H1 (cell line): Measurements from ENCODE around the gene NCEH1. TPM values are rescaled to one million over a fixed set of nuclear protein-coding genes. Genes with fewer than 3 reads are reported as not detected.

Source experiments
- CTCF ChIA-PET: fragments of 300-600 bp; sonication (Branson Sonifier 250); formaldehyde crosslinking; loops from one replicate; lab custom pipeline; 2021; ENCODE audit not compliant: partially characterized antibody; lab: Charles Lee
- POLR2A ChIA-PET: fragments of 300-600 bp; sonication (Branson Sonifier 250); formaldehyde crosslinking; loops from one replicate; lab custom pipeline; 2021; ENCODE audit warnings: inconsistent platforms; ENCODE audit not compliant: partially characterized antibody; lab: Charles Lee
- DNase-seq, 2 experiments: peaks; one replicate each; pipeline versions ENCODE4 v3.0.0 to v3.0.0-alpha.2; 2010 to 2022; ENCODE audit warnings: low spot score in 2 of 2, low read depth in 1 of 2, mixed read lengths in 1 of 2
- FAIRE-seq: peaks from 2 replicates; lab custom pipeline; 2011; peaks lifted over from hg19 to GRCh38; lab: Jason Lieb, UNC
- H2AFZ ChIP-seq: 2 replicates; pipeline ENCODE4 v1.8.1; 2012; ENCODE audit warnings: low read length, inconsistent platforms
- H2AK5ac ChIP-seq: 2 replicates; pipeline ENCODE4 v1.6.1; 2013; ENCODE audit warnings: low read depth, low read length
- H2BK120ac ChIP-seq: replicated peaks from 2 replicates; pipeline ENCODE3; 2013; ENCODE audit warnings: low read depth, low read length, inconsistent platforms
- H2BK12ac ChIP-seq: 2 replicates; pipeline ENCODE4 v1.6.1; 2013; ENCODE audit warnings: low read depth, low read length
- H2BK15ac ChIP-seq: 2 replicates; pipeline ENCODE4 v1.6.1; 2013; ENCODE audit warnings: low read length
- H2BK20ac ChIP-seq: 2 replicates; pipeline ENCODE4 v1.6.1; 2013; ENCODE audit warnings: low read length
- H2BK5ac ChIP-seq: 2 replicates; pipeline ENCODE4 v1.6.1; 2013; ENCODE audit warnings: low read depth, low read length
- H3K14ac ChIP-seq: 2 replicates; pipeline ENCODE4 v1.6.1; 2013; ENCODE audit warnings: inconsistent platforms; ENCODE audit not compliant: insufficient read length
- H3K18ac ChIP-seq: 2 replicates; pipeline ENCODE4 v1.6.1; 2013; ENCODE audit warnings: low read length; ENCODE audit errors: extremely low read depth
- H3K23ac ChIP-seq: 2 replicates; pipeline ENCODE4 v1.6.1; 2013; ENCODE audit warnings: inconsistent platforms; ENCODE audit not compliant: insufficient read length
- H3K23me2 ChIP-seq: 2 replicates; pipeline ENCODE4 v1.6.1; 2013; ENCODE audit warnings: low read depth, low read length
- H3K27ac ChIP-seq: 2 replicates; pipeline ENCODE4 v1.6.1; 2011; ENCODE audit warnings: low read depth, low read length, inconsistent platforms
- H3K27me3 ChIP-seq, 4 experiments: replicated peaks in 1 of 4; 1 replicate in 1 of 4; 2 replicates in 3 of 4; pipeline versions ENCODE4 v1.6.1 to v1.8.1; 2011 to 2013; ENCODE audit warnings: low read length in 3 of 4, mild to moderate bottlenecking in 3 of 4, inconsistent platforms in 2 of 4, mixed read lengths in 2 of 4, moderate library complexity in 1 of 4; ENCODE audit not compliant: control insufficient read depth in 3 of 4, insufficient read depth in 3 of 4; ENCODE audit errors: extremely low read depth in 1 of 4
- H3K36me3 ChIP-seq, 4 experiments: 2 replicates each; pipeline versions ENCODE4 v1.6.1 to v1.8.1; 2011 to 2013; ENCODE audit warnings: mild to moderate bottlenecking in 4 of 4, low read length in 3 of 4, moderate library complexity in 2 of 4, control low read depth in 1 of 4, inconsistent platforms in 1 of 4; ENCODE audit not compliant: insufficient read depth in 4 of 4, control insufficient read depth in 2 of 4
- H3K4ac ChIP-seq: replicated peaks from 2 replicates; pipeline ENCODE3; 2013; ENCODE audit warnings: low read length, low read depth, mixed read lengths, inconsistent platforms; ENCODE audit not compliant: insufficient read length
- H3K4me1 ChIP-seq, 4 experiments: replicated peaks in 1 of 4; 1 replicate in 1 of 4; 2 replicates in 3 of 4; pipeline versions ENCODE4 v1.6.1 to v1.8.1; 2011 to 2013; ENCODE audit warnings: low read length in 3 of 4, inconsistent platforms in 2 of 4, mixed read lengths in 1 of 4; ENCODE audit not compliant: insufficient read depth in 4 of 4, control insufficient read depth in 3 of 4
- H3K4me2 ChIP-seq, 2 experiments: 2 replicates each; pipeline versions ENCODE4 v1.6.1 to v1.8.1; 2011 to 2013; ENCODE audit warnings: low read depth in 2 of 2, low read length in 2 of 2, control low read depth in 1 of 2, inconsistent platforms in 1 of 2, mild to moderate bottlenecking in 1 of 2; ENCODE audit not compliant: insufficient read depth in 1 of 2
- H3K4me3 ChIP-seq, 4 experiments: fragments of 200-600, 300-600 bp in 1 of 4; sonication (generic), shearing (Covaris generic), sonication (Bioruptor Twin) in 1 of 4; 2 replicates each; pipeline versions ENCODE4 v1.5.1 to v1.8.1; 2011 to 2016; ENCODE audit warnings: low read length in 4 of 4, low read depth in 3 of 4, control low read depth in 2 of 4, inconsistent platforms in 2 of 4, mild to moderate bottlenecking in 2 of 4, mixed read lengths in 1 of 4, moderate library complexity in 1 of 4; ENCODE audit not compliant: insufficient read depth in 2 of 4; ENCODE audit errors: extremely low read depth in 1 of 4
- H3K56ac ChIP-seq: replicated peaks from 2 replicates; pipeline ENCODE3; 2013; ENCODE audit warnings: low read depth, mild to moderate bottlenecking, mixed read lengths, low read length, inconsistent platforms; ENCODE audit not compliant: insufficient read length
- H3K79me1 ChIP-seq: 2 replicates; pipeline ENCODE4 v1.6.1; 2013; ENCODE audit warnings: low read depth, low read length, control low read depth
- H3K79me2 ChIP-seq, 2 experiments: 2 replicates each; pipeline versions ENCODE4 v1.6.1 to v1.8.1; 2012 to 2013; ENCODE audit warnings: low read length in 2 of 2, mild to moderate bottlenecking in 2 of 2, inconsistent platforms in 1 of 2; ENCODE audit not compliant: insufficient read depth in 2 of 2, control insufficient read depth in 1 of 2
- H3K9ac ChIP-seq, 4 experiments: replicated peaks in 1 of 4; 1 replicate in 1 of 4; 2 replicates in 3 of 4; pipeline versions ENCODE4 v1.6.1 to v1.8.1; 2011 to 2013; ENCODE audit warnings: low read depth in 3 of 4, low read length in 3 of 4, control low read depth in 2 of 4, mild to moderate bottlenecking in 2 of 4, moderate library complexity in 2 of 4, inconsistent platforms in 1 of 4; ENCODE audit errors: extremely low read depth in 1 of 4
- H3K9me3 ChIP-seq, 2 experiments: 2 replicates each; pipeline versions ENCODE4 v1.6.1 to v1.8.1; 2012 to 2013; ENCODE audit warnings: mild to moderate bottlenecking in 2 of 2, moderate library complexity in 2 of 2, control low read depth in 1 of 2, inconsistent platforms in 1 of 2, low read depth in 1 of 2, low read length in 1 of 2, mixed read lengths in 1 of 2; ENCODE audit not compliant: insufficient read depth in 2 of 2
- H4K20me1 ChIP-seq, 2 experiments: replicated peaks in 1 of 2; 2 replicates each; pipeline versions ENCODE3 to v1.8.1; 2011 to 2013; ENCODE audit warnings: inconsistent platforms in 2 of 2, low read length in 2 of 2, mild to moderate bottlenecking in 1 of 2; ENCODE audit not compliant: insufficient read depth in 2 of 2, control insufficient read depth in 1 of 2
- H4K5ac ChIP-seq: 2 replicates; pipeline ENCODE4 v1.6.1; 2013; ENCODE audit warnings: low read length, low read depth, mixed read lengths, inconsistent platforms; ENCODE audit not compliant: insufficient read length
- H4K8ac ChIP-seq: 2 replicates; pipeline ENCODE4 v1.8.0; 2013; ENCODE audit warnings: mild to moderate bottlenecking, moderate library complexity, low read length, inconsistent platforms; ENCODE audit not compliant: insufficient read depth; ENCODE audit errors: extremely low read depth
- H4K91ac ChIP-seq: replicated peaks from 2 replicates; pipeline ENCODE3; 2013; ENCODE audit warnings: low read length, mixed read lengths, inconsistent platforms; ENCODE audit not compliant: insufficient read length
- CBX8 ChIP-seq: fragments of 300-800, 300-1000 bp; sonication (generic); IDR thresholded peaks from 2 replicates; pipeline ENCODE4 v1.7.1; 2016; ENCODE audit warnings: low read depth, low read length, borderline replicate concordance
- CTBP2 ChIP-seq: IDR thresholded peaks from 2 replicates; pipeline ENCODE4 v1.7.0; 2011; ENCODE audit warnings: borderline replicate concordance, mild to moderate bottlenecking, moderate library complexity, mixed read lengths, low read length; ENCODE audit not compliant: insufficient read depth, insufficient read length
- GTF2F1 ChIP-seq: IDR thresholded peaks from 2 replicates; pipeline ENCODE4 v1.6.1; 2012; ENCODE audit warnings: low read depth, low read length, improper control_type of control experiment, borderline replicate concordance
- HDAC6 ChIP-seq: IDR thresholded peaks from one replicate; pipeline ENCODE4 v1.7.1; 2012; ENCODE audit warnings: low read depth, mild to moderate bottlenecking, inconsistent platforms, low read length, moderate library complexity
- JUND ChIP-seq: IDR thresholded peaks from 2 replicates; pipeline ENCODE4 v1.6.1; 2011; ENCODE audit warnings: mild to moderate bottlenecking, improper control_type of control experiment, low read length
- RAD21 ChIP-seq, 2 experiments: IDR thresholded peaks in 1 of 2; conservative IDR thresholded peaks in 1 of 2; 2 replicates each; pipeline ENCODE4 v1.6.1; 2011; ENCODE audit warnings: low read depth in 2 of 2, low read length in 2 of 2, improper control_type of control experiment in 1 of 2, inconsistent platforms in 1 of 2, mild to moderate bottlenecking in 1 of 2, moderate library complexity in 1 of 2
- RBBP5 ChIP-seq: IDR thresholded peaks from 2 replicates; pipeline ENCODE4 v1.7.1; 2012; ENCODE audit warnings: low read depth, mild to moderate bottlenecking, inconsistent platforms, low read length, moderate library complexity, borderline replicate concordance
- SP1 ChIP-seq: IDR thresholded peaks from 2 replicates; pipeline ENCODE4 v1.6.1; 2011; ENCODE audit warnings: low read depth, low read length
- SP2 ChIP-seq: IDR thresholded peaks from 2 replicates; pipeline ENCODE4 v1.6.1; 2012; ENCODE audit warnings: mild to moderate bottlenecking, low read length, inconsistent platforms
- TAF1 ChIP-seq: IDR thresholded peaks from 2 replicates; pipeline ENCODE4 v1.6.1; 2011; ENCODE audit warnings: mild to moderate bottlenecking, low read depth, low read length
- TEAD4 ChIP-seq: IDR thresholded peaks from 2 replicates; pipeline ENCODE4 v1.6.1; 2012; ENCODE audit warnings: low read depth, low read length, inconsistent platforms, mixed read lengths
- WGBS, 2 experiments: shearing (Covaris generic) in 1 of 2; methylation state at CpG; one replicate each; pipeline versions ENCODE4 v1.1.6 to v1.1.7; 2013 to 2015; ENCODE audit warnings: low lambda C conversion rate in 2 of 2, mixed read lengths in 2 of 2, inconsistent platforms in 1 of 2, low coverage in 1 of 2, missing lambda C conversion rate in 1 of 2; ENCODE audit not compliant: insufficient replicate concordance in 2 of 2, insufficient coverage in 1 of 2, insufficient read length in 1 of 2; ENCODE audit errors: extremely low coverage in 1 of 2, missing lambda C conversion rate in 1 of 2; 5-methylcytosine and 5-hydroxymethylcytosine counted together
- polyA plus RNA-seq, 7 experiments: library from polyadenylated mRNA; depleted of rRNA in 3 of 7; stranded (reverse) in 5 of 7; unstranded in 2 of 7; fragments of >200 nt in 5 of 7; fragments of 200-250 nt in 2 of 7; gene quantifications; 1 replicate in 5 of 7; 2 replicates in 1 of 7; 4 replicates in 1 of 7; pipeline versions ENCODE4 v1.2.1 to v1.2.3, GENCODE V29; 2011 to 2013; ENCODE audit warnings: missing spikeins in 2 of 7, mixed read lengths in 2 of 7
- total RNA-seq: library from RNA; stranded (reverse); fragmentation: NEBNext Ultra II Directional; extraction: Animal tissue kit (Norgen Biotek cat#: 25700); gene quantifications from 2 replicates; pipeline ENCODE4 v1.2.1, GENCODE V29; 2021
- TF ChIP-seq, protein P1 (sequence below): IDR thresholded peaks from 2 replicates; pipeline ENCODE4 v1.6.1; 2011; ENCODE audit warnings: low read length, improper control_type of control experiment

Gene NCEH1
- total and polyA plus RNA-seq, 2 of the 8 experiments (the other 6 are each of a cell fraction or from before 2014, with no cell fraction given), result 2.2 to 6.4 TPM

DNA sequence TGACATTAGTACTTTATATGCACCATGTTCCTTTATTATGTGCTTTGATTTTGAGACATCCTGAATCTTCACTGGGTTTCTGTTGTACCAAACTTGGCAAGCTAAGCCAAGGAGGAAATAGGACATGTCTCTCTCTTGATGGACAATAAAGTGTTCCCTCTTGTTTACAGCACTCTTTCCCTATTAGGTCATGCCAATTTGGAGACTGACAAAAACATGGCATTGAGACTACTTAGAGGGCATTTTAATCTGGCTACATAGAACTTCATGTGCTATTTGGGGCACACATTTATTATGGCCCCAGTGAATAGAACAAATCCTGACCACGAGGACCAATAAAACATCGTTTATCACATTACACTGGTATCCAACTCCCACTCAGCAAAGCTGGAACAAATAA lies 102.3 kb downstream of the NCEH1 start:
- Histone ChIP-seq H4K20me1 (no peaks in the 10 kb centered on the region), H4K5ac (no peak overlapping the region), H4K8ac (no peak overlapping the region), H3K18ac (no peak overlapping the region), H3K14ac (no peak overlapping the region), H3K9ac (no peak overlapping the region), H2AK5ac (no peak overlapping the region), H3K27me3 (no peaks in the 10 kb centered on the region), H3K56ac (no peak overlapping the region), H3K4me1 (peaks cover 0 to 8% (median 2%) of the 10 kb centered on the region in 4 experiments; a peak in 3 of 7 replicates), H3K27ac (no peak overlapping the region), H2BK120ac (no peak overlapping the region), H2BK20ac (no peak overlapping the region), H3K23ac (no peak overlapping the region), H3K79me2 (no peaks in the 10 kb centered on the region), H2BK15ac (no peak overlapping the region), H3K4me2 (no peak overlapping the region), H3K23me2 (no peaks in the 10 kb centered on the region), H3K36me3 (no peaks in the 10 kb centered on the region), H3K79me1 (no peaks in the 10 kb centered on the region), H2AFZ (no peak overlapping the region), H3K4me3 (no peak overlapping the region), H2BK12ac (no peak overlapping the region), H3K9me3 (peaks cover 2% of the 10 kb centered on the region in 2 experiments; a peak in 1 of 4 replicates), H2BK5ac (no peak overlapping the region), H3K4ac (no peak overlapping the region), H4K91ac (no peak overlapping the region)
- no peak for TF ChIP-seq CTBP2
- TF ChIP-seq RAD21 (IDR thresholded peaks at IDR 0.05 in 1 of 2, conservative IDR thresholded peaks at IDR 0.05 in 1 of 2; ENCODE audit: low read depth in 2 of 2, low read length in 2 of 2), result no peak
- no peak for TF ChIP-seq JUND
- TF ChIP-seq TAF1, result no peak
- no peak for TF ChIP-seq SP2
- no peak for TF ChIP-seq CBX8
- no peak for TF ChIP-seq GTF2F1
- TF ChIP-seq, protein P1, sequence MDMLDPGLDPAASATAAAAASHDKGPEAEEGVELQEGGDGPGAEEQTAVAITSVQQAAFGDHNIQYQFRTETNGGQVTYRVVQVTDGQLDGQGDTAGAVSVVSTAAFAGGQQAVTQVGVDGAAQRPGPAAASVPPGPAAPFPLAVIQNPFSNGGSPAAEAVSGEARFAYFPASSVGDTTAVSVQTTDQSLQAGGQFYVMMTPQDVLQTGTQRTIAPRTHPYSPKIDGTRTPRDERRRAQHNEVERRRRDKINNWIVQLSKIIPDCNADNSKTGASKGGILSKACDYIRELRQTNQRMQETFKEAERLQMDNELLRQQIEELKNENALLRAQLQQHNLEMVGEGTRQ, result no peak
- no peak for TF ChIP-seq RBBP5
- TF ChIP-seq SP1, result no peak
- TF ChIP-seq TEAD4, result no peak
- no peak for TF ChIP-seq HDAC6
- no peak for DNase-seq
- POLR2A ChIA-PET, result interaction anchor here (0.6 kb wide), 1 partner anchor 127 kb away, joined by 3 read pairs; no protein-coding TSS in a partner anchor
- no peak for FAIRE-seq
- WGBS, 2 experiments, result 89% methylated on average over 2 of the region's 2 CpGs; no CpG with 5 or more reads in 1 of the 2 experiments
- CTCF ChIA-PET, result interaction anchor here (1.0 to 6.7 kb wide), 5 partner anchors 8 to 58 kb away, joined by 3 to 50 read pairs (median 6); no protein-coding TSS in a partner anchor
